ENCODE results near the gene AP5Z1.
"Not testable (repeated sequence)": the region's sequence is repeated elsewhere in the genome, so short reads cannot be mapped to it uniquely, and the experiment has no call there.

- TF ChIP-seq CTCF (IDR thresholded peaks at IDR 0.05; ENCODE audit: low read length); EZH2 (IDR thresholded peaks at IDR 0.05; ENCODE audit: borderline replicate concordance, low read length): not testable (repeated sequence)
Observed at GRCh38 chr7:4802577-4802976, 27.2 kb downstream of the AP5Z1 start.

Measured in OCI-LY1 (cell line).